Measurements from ENCODE around the gene USP17L10.
"Not testable (repeated sequence)": the region's sequence is repeated elsewhere in the genome, so short reads cannot be mapped to it uniquely, and the experiment has no call there.

The USP17L10 gene

GRCh38 chr4:9210357-9210756, at the start of gene USP17L10:
Gene USP17L10, plus strand, starts transcription at chr4:9210657. Its CDS starts 0 bp downstream, at chr4:9210657.
- not testable (repeated sequence) for DNase-seq

- not testable (repeated sequence) for DNase-seq
Observed at GRCh38 chr4:9165990-9166389, 44.5 kb upstream of the USP17L10 start.

- not testable (repeated sequence) for DNase-seq
Observed at GRCh38 chr4:9169791-9170459, 40.5 kb upstream of the USP17L10 start, which contains the start of gene FAM90A26. Gene FAM90A26, plus strand, starts transcription at chr4:9170409. Its CDS starts 2,764 bp downstream, at chr4:9173173.

- not testable (repeated sequence) for DNase-seq
Observed at GRCh38 chr4:9214701-9215100, 4.2 kb downstream of the USP17L10 start.

GRCh38 chr4:9215105-9215504, 4.6 kb downstream of the USP17L10 start, which contains the start of gene USP17L11:
Gene USP17L11, plus strand, starts transcription at chr4:9215405. Its CDS starts 0 bp downstream, at chr4:9215405.
- not testable (repeated sequence) for DNase-seq

GRCh38 chr4:9219852-9220251, 9.4 kb downstream of the USP17L10 start, which contains the start of gene USP17L12:
Gene USP17L12, plus strand, starts transcription at chr4:9220152. Its CDS starts 0 bp downstream, at chr4:9220152.
- DNase-seq = not testable (repeated sequence)

GRCh38 chr4:9224596-9224995, 14.1 kb downstream of the USP17L10 start, which contains the start of gene USP17L13:
Gene USP17L13, plus strand, starts transcription at chr4:9224896. Its CDS starts 0 bp downstream, at chr4:9224896.
- DNase-seq = not testable (repeated sequence)

- not testable (repeated sequence) for DNase-seq
Observed at GRCh38 chr4:9230249-9230648, 19.8 kb downstream of the USP17L10 start.

GRCh38 chr4:9234085-9234484, 23.6 kb downstream of the USP17L10 start, which contains the start of gene USP17L15:
Gene USP17L15, plus strand, starts transcription at chr4:9234385. Its CDS starts 0 bp downstream, at chr4:9234385.
- not testable (repeated sequence) for DNase-seq

- not testable (repeated sequence) for DNase-seq
Observed at GRCh38 chr4:9238461-9238860, 28.0 kb downstream of the USP17L10 start.

- DNase-seq = not testable (repeated sequence)
Observed at GRCh38 chr4:9243579-9243978, 33.1 kb downstream of the USP17L10 start, which contains the start of gene USP17L17. Gene USP17L17, plus strand, starts transcription at chr4:9243879. Its CDS starts 0 bp downstream, at chr4:9243879.

- DNase-seq = not testable (repeated sequence)
Observed at GRCh38 chr4:9247953-9248680, 37.7 kb downstream of the USP17L10 start, which contains the start of gene USP17L18. Gene USP17L18, plus strand, starts transcription at chr4:9248630. Its CDS starts 0 bp downstream, at chr4:9248630.

- DNase-seq = not testable (repeated sequence)
Observed at GRCh38 chr4:9253078-9253477, 42.6 kb downstream of the USP17L10 start, which contains the start of gene USP17L19. Gene USP17L19, plus strand, starts transcription at chr4:9253378. Its CDS starts 0 bp downstream, at chr4:9253378.

GRCh38 chr4:9257824-9258223, 47.4 kb downstream of the USP17L10 start, which contains the start of gene USP17L20:
Gene USP17L20, plus strand, starts transcription at chr4:9258124. Its CDS starts 0 bp downstream, at chr4:9258124.
- DNase-seq = not testable (repeated sequence)
